Activated naive CD8-positive, alpha-beta T cell treated with anti-CD3 and anti-CD28 coated beads for 36 hours (primary cell): Measurements from ENCODE around the gene SPATS2L. TPM values are rescaled to one million over a fixed set of nuclear protein-coding genes. Genes with fewer than 3 reads are reported as not detected.
"Not testable (repeated sequence)": the region's sequence is repeated elsewhere in the genome, so short reads cannot be mapped to it uniquely, and the experiment has no call there.

Experiments used
- DNase-seq: peaks from one replicate; pipeline ENCODE4 v3.0.0; 2021
- H3K27ac Mint-ChIP-seq: one replicate; pipeline ENCODE4 v1.8.0; 2022; ENCODE audit warnings: mild to moderate bottlenecking, moderate library complexity, mixed read lengths
- H3K27me3 Mint-ChIP-seq: one replicate; pipeline ENCODE4 v1.8.0; 2022; ENCODE audit warnings: mild to moderate bottlenecking, mixed read lengths
- H3K36me3 Mint-ChIP-seq: one replicate; pipeline ENCODE4 v1.8.0; 2021; ENCODE audit warnings: mild to moderate bottlenecking, mixed read lengths
- H3K4me1 Mint-ChIP-seq: one replicate; pipeline ENCODE4 v1.8.0; 2021; ENCODE audit warnings: mixed read lengths
- H3K4me3 Mint-ChIP-seq: one replicate; pipeline ENCODE4 v1.8.0; 2022; ENCODE audit warnings: mild to moderate bottlenecking, moderate library complexity, mixed read lengths
- H3K9me3 Mint-ChIP-seq: one replicate; pipeline ENCODE4 v1.8.0; 2022; ENCODE audit warnings: mixed read lengths
- total RNA-seq, 2 experiments: library from RNA; stranded (reverse); gene quantifications; one replicate each; pipeline ENCODE4 v1.2.3, GENCODE V29; 2021

SPATS2L gene
- total RNA-seq, 2 experiments from 2014 or later = 8.1 to 9.4 TPM

GRCh38 chr2:200324362-200324761 lies 17.9 kb downstream of the SPATS2L start:
- Mint-ChIP-seq H3K9me3 (no peaks in the 10 kb centered on the region), H3K36me3 (no peaks in the 10 kb centered on the region), H3K4me3 (no peak overlapping the region), H3K27me3 (peaks cover 5% of the 10 kb centered on the region), H3K27ac (no peak overlapping the region), H3K4me1 (peaks cover 9% of the 10 kb centered on the region)
- DNase-seq = no peak

- Mint-ChIP-seq H3K36me3 (no peaks in the 10 kb centered on the region), H3K4me1 (no peaks in the 10 kb centered on the region), H3K9me3 (no peaks in the 10 kb centered on the region), H3K27me3 (peaks cover 5% of the 10 kb centered on the region), H3K27ac (no peak overlapping the region), H3K4me3 (no peak overlapping the region)
- DNase-seq = no peak
Measured at GRCh38 chr2:200329384-200329783, 22.9 kb downstream of the SPATS2L start.

- H3K27ac Mint-ChIP-seq = no peak overlapping the region
- no peaks in the 10 kb centered on the region for H3K4me1 Mint-ChIP-seq
- DNase-seq = no peak
- no peaks in the 10 kb centered on the region for H3K9me3 Mint-ChIP-seq
- H3K36me3 Mint-ChIP-seq = no peaks in the 10 kb centered on the region
- H3K4me3 Mint-ChIP-seq = no peak overlapping the region
- peaks cover 5% of the 10 kb centered on the region for H3K27me3 Mint-ChIP-seq
Measured at GRCh38 chr2:200329798-200330197, 23.3 kb downstream of the SPATS2L start.

DNA sequence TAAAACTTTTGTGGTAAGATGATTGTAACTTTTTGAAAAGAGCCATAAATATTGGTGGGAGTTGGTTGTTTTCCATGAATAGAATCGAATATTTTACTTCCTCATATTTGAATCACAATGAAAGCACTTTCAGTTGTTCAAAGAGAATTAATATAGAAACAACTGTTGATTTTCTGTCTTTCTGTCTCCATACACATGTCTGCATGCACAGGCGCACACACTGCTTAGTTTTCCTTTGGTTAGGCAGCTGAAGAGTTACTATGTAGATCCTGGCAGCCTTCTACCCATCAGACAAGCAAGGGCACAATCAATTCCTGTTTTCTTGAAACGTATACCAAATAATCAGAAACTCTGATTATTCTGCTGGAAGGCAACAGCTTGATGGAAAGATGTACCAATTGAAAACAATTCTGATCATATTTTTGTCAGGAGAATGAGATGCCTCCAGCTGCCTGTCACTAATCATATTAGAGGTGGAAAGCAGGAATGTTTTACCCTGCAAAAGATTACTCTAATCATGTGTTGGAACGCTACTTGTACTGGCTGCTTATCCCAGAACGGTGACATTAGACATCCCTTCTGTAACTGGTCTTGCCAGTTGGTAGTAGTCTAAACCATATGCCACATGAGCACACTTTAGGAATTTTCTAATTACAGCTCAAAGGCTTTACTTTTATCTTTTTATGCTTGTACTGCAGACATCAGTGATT lies 24.0 kb downstream of the SPATS2L start:
- no peak for DNase-seq
- no peaks in the 10 kb centered on the region for H3K36me3 Mint-ChIP-seq

DNA sequence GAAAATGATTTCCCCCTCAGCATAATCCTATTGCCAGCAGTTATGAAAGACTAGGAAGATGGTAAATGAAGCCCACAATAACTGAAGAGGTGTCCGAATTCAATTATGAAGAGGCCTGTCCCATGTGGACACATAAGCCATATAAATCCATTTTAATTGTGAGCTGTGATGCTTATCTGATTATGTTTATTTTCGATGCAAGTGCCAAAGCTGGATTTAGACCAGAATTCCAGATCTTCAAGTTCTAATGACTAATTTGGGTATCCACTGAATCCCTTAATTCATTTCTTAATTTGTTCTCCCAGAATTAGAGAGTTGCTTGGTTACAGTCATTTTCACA lies 24.5 kb downstream of the SPATS2L start:
- no peaks in the 10 kb centered on the region for H3K36me3 Mint-ChIP-seq
- H3K27ac Mint-ChIP-seq = no peak overlapping the region
- no peaks in the 10 kb centered on the region for H3K9me3 Mint-ChIP-seq
- no peak for DNase-seq
- no peak overlapping the region for H3K4me3 Mint-ChIP-seq
- no peaks in the 10 kb centered on the region for H3K4me1 Mint-ChIP-seq
- peaks cover 5% of the 10 kb centered on the region for H3K27me3 Mint-ChIP-seq

More for the DNA sequence above, 24.0 kb downstream of the SPATS2L start:
- no peak overlapping the region for H3K27ac Mint-ChIP-seq
- H3K4me1 Mint-ChIP-seq = no peaks in the 10 kb centered on the region
- H3K9me3 Mint-ChIP-seq = no peaks in the 10 kb centered on the region
- H3K27me3 Mint-ChIP-seq = peaks cover 5% of the 10 kb centered on the region
- H3K4me3 Mint-ChIP-seq = no peak overlapping the region

GRCh38 chr2:200335657-200336056 lies 29.2 kb downstream of the SPATS2L start:
- H3K4me1 Mint-ChIP-seq = no peaks in the 10 kb centered on the region
- no peaks in the 10 kb centered on the region for H3K36me3 Mint-ChIP-seq
- H3K4me3 Mint-ChIP-seq = no peak overlapping the region
- no peak overlapping the region for H3K27ac Mint-ChIP-seq
- DNase-seq = no peak
- no peaks in the 10 kb centered on the region for H3K9me3 Mint-ChIP-seq
- no peaks in the 10 kb centered on the region for H3K27me3 Mint-ChIP-seq

DNA sequence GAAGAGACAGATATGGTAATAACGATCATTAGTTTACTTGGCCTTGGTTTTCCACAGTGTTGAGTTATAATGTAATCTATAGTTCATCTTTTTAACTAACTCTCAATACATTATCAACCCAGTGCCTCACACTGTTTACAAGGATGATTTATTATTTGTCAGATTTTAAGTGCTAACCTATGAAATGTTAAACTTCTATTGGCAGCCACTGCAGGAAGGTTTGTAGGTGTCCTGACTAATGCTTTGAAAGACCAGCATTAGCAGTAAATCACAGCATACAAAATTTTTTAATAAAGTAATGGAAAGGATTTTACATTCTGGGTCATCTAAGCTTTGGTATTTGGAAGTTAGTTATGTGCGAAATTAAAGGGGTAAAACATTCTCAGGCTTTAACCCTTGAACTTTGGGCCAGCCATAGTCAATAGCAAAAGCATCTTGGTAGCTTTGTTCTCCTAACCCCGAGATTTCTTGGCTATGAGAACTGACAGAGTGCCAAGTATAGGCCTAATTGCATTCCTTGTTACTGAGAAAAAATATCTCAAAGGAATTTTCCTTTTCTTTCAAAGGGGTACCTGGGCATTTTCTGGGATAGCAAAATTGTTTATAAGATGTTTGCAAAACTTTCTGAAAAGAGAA lies 30.6 kb downstream of the SPATS2L start:
- no peaks in the 10 kb centered on the region for H3K36me3 Mint-ChIP-seq
- H3K27me3 Mint-ChIP-seq = no peaks in the 10 kb centered on the region
- no peak overlapping the region for H3K4me3 Mint-ChIP-seq
- no peaks in the 10 kb centered on the region for H3K9me3 Mint-ChIP-seq
- no peak for DNase-seq
- no peak overlapping the region for H3K27ac Mint-ChIP-seq
- peaks cover 2% of the 10 kb centered on the region for H3K4me1 Mint-ChIP-seq

DNA sequence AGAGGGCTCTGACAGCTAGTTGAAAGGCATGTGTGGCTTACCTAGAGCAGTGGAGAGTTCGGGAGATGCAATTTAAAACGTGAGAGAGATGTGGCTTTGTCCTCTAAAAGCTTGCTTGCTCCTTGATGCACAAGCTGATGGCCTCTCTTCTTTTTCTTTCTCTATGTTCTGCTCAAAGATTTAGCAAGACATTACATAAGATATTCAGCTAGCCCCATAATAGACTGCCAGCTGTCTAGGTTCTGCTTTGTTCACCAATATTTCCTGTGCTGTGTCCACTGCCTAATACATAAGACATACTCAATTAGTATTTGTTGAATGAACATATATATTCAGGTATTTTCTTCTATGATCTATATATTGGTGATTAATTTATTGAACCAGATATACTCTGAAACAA lies 31.1 kb downstream of the SPATS2L start:
- Mint-ChIP-seq H3K27ac (no peak overlapping the region), H3K36me3 (no peaks in the 10 kb centered on the region), H3K27me3 (no peaks in the 10 kb centered on the region), H3K4me3 (no peak overlapping the region), H3K4me1 (peaks cover 2% of the 10 kb centered on the region), H3K9me3 (no peaks in the 10 kb centered on the region)
- DNase-seq = no peak

DNA sequence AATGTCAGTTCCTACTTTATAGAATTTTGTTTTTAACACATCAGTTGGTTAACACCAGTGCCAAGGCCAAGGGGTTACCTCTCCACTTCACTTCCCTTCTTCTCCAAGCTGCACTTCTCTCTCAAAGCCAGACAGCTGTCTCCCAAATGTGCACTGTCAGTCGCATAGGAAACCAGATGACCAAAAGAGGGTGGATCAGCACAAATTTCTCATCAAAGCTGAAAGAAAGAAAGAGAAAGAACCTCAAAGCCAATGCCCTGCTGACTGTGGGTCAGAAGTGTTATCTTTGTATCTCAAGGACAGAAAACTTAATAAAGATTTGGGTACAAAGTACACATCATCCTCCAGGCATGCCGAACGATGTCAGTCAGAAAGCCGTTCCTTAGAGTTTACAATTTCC lies 32.2 kb downstream of the SPATS2L start:
- Mint-ChIP-seq H3K36me3 (no peaks in the 10 kb centered on the region), H3K27me3 (no peaks in the 10 kb centered on the region), H3K9me3 (no peaks in the 10 kb centered on the region), H3K4me3 (no peak overlapping the region), H3K27ac (no peak overlapping the region), H3K4me1 (peaks cover 2% of the 10 kb centered on the region)
- no peak for DNase-seq

- H3K9me3 Mint-ChIP-seq = peaks cover 2% of the 10 kb centered on the region
- H3K4me1 Mint-ChIP-seq = peaks cover 2% of the 10 kb centered on the region
- no peak for DNase-seq
- H3K27me3 Mint-ChIP-seq = no peaks in the 10 kb centered on the region
- H3K36me3 Mint-ChIP-seq = peaks cover 4% of the 10 kb centered on the region
- H3K4me3 Mint-ChIP-seq = no peak overlapping the region
- H3K27ac Mint-ChIP-seq = no peak overlapping the region
Measured at GRCh38 chr2:200340508-200341224, 34.2 kb downstream of the SPATS2L start.

- Mint-ChIP-seq H3K27ac (no peak overlapping the region), H3K36me3 (peaks cover 4% of the 10 kb centered on the region), H3K9me3 (peaks cover 2% of the 10 kb centered on the region), H3K4me1 (peaks cover 2% of the 10 kb centered on the region), H3K27me3 (no peaks in the 10 kb centered on the region), H3K4me3 (no peak overlapping the region)
- no peak for DNase-seq
Measured at GRCh38 chr2:200341376-200341775, 34.9 kb downstream of the SPATS2L start.

DNA sequence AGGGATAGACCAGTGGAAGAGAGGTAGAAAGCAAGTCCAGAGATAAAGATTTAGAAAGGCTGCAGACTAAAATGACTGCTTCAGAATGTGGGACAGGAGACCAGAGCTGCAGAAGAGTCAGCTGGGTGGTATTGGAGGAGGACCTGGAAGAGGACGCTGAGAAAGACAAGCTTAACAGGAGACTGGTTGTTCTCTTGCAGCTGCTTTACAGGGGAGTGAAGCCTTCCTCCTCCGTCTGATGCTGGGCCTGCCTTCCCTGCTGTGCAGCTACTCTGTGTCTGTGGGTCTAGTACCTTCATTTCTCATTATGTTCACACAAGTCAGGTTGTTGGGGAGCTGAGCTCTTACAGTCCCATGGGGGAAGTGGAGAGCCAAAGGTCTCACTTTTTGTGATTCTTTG lies 35.7 kb downstream of the SPATS2L start:
- H3K27me3 Mint-ChIP-seq = no peaks in the 10 kb centered on the region

DNA sequence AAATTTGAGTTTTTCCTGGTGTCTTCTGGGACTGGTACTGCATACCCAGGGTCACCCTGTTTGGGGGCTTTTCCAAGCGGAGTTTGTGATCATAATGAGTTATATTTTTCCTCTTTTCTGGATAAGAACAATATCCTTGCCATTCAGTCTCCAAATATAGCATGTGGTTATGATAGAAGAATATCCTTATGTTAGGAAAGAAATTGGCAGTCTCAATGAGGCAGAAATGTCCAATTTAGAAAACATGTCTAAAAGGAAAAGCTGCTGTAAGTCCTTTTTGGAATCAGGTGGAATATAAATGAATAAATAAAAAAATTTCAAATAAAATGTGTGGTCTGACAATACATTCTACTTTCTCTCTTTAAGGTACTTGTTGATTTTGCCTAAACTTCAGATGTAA lies 36.2 kb downstream of the SPATS2L start:
- H3K27me3 Mint-ChIP-seq = no peaks in the 10 kb centered on the region
- peaks cover 2% of the 10 kb centered on the region for H3K4me1 Mint-ChIP-seq
- peaks cover 2% of the 10 kb centered on the region for H3K9me3 Mint-ChIP-seq
- no peak overlapping the region for H3K4me3 Mint-ChIP-seq
- H3K27ac Mint-ChIP-seq = no peak overlapping the region
- DNase-seq = no peak
- H3K36me3 Mint-ChIP-seq = peaks cover 4% of the 10 kb centered on the region

More for the DNA sequence above, 35.7 kb downstream of the SPATS2L start:
- peaks cover 4% of the 10 kb centered on the region for H3K36me3 Mint-ChIP-seq
- no peak overlapping the region for H3K4me3 Mint-ChIP-seq
- peaks cover 2% of the 10 kb centered on the region for H3K4me1 Mint-ChIP-seq
- H3K9me3 Mint-ChIP-seq = peaks cover 2% of the 10 kb centered on the region
- DNase-seq = no peak
- H3K27ac Mint-ChIP-seq = no peak overlapping the region

DNA sequence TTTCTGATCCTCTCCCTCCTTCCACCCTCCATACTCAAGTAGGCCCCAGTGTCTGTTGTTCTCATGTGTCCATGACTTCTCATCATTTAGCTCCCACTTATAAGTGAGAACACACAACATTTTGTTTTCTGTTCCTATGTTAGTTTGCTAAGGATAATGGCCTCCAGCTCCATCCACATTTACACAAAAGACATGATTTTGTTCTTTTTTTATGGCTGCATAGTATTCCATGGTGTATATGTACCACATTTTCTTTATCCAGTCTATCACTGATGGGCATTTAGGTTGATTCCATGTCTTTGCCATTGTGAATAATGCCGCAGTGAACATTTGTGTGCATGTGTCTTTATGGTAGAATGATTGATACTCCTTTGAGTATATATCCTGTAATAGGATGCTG lies 37.7 kb downstream of the SPATS2L start:
- H3K36me3 Mint-ChIP-seq, H3K4me3 Mint-ChIP-seq, H3K27me3 Mint-ChIP-seq, H3K4me1 Mint-ChIP-seq, H3K9me3 Mint-ChIP-seq, DNase-seq, H3K27ac Mint-ChIP-seq: not testable (repeated sequence)

- peaks cover 2% of the 10 kb centered on the region for H3K4me1 Mint-ChIP-seq
- no peaks in the 10 kb centered on the region for H3K27me3 Mint-ChIP-seq
- peaks cover 4% of the 10 kb centered on the region for H3K36me3 Mint-ChIP-seq
- H3K4me3 Mint-ChIP-seq = no peak overlapping the region
- peaks cover 2% of the 10 kb centered on the region for H3K9me3 Mint-ChIP-seq
- H3K27ac Mint-ChIP-seq = no peak overlapping the region
- no peak for DNase-seq
Measured at GRCh38 chr2:200345975-200346374, 39.5 kb downstream of the SPATS2L start.

DNA sequence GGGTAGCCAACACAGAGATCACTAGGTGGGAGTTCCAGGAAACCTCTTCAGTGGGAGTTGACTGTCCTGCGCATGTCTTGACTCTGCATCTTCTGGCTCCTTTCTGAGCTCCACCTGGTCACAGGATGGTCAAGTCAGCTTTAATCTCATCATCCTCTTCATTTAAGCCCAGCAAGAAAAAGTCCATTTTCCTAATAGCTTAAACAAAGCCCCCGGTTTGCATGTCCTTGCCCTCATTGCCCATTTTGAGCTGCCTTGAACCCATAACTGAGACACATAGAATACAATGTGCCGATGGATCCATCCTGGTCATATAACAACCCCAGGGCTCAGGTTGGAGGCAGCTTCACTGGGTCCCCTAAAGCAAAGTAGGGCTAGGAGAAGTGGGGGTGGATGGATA lies 40.8 kb downstream of the SPATS2L start:
- DNase-seq = no peak
- Mint-ChIP-seq H3K36me3 (peaks cover 4% of the 10 kb centered on the region), H3K4me3 (no peak overlapping the region), H3K27ac (no peak overlapping the region), H3K27me3 (no peaks in the 10 kb centered on the region), H3K4me1 (no peaks in the 10 kb centered on the region), H3K9me3 (peaks cover 2% of the 10 kb centered on the region)
